Body of pancreas (tissue), 4 donors: Measurements from ENCODE around the gene ARID5A.

Source experiments
- POLR2A ChIP-seq, 3 donors: fragments of 450-650 bp; IDR thresholded peaks; one replicate each; pipeline ENCODE4 v1.6.1; 2016; ENCODE audit warnings: antibody characterized with exemption in 3 of 3, mild to moderate bottlenecking in 2 of 3
- TF ChIP-seq, protein P1 (sequence below), 7 experiments: fragments of 450-650 bp in 4 of 7; fragments of 200-600 bp in 3 of 7; sonication (generic) in 3 of 7; IDR thresholded peaks; one replicate each; pipeline ENCODE4 v1.5.1; 2016 to 2019; ENCODE audit warnings: antibody characterized with exemption in 7 of 7

DNA sequence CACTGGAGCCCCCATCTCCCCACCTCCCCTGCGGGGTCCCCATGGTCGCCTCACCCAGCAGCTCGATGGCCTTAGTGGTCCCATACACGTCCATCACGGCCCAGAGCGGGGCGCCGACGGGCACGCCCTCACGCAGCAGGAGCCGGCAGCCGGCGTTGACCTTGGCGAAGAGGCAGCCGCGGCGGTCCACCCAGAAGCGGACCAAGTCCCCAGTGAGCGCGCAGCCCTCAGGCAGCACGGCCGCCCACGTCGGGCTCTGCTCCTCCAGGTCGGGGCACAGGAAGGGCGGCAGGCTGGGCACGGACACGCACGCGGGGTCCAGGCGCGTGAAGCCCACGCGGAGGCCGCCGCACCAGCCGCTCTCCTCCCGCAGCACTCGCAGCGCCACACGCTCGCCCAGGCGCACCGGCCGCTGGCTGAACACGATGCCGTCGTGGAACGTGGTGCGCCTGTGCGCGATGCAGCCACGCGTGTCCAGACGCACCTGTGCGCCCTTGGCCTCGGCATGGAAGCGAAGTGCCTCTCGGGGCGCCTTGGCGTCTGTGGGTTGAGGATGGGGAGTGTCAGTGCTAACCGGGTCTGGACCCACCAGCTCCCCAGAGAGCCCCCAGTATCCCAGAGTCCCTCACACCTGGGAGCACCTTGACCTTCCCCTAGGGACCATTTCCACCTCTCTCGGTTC lies 36.0 kb upstream of the ARID5A start:
- TF ChIP-seq, protein P1, sequence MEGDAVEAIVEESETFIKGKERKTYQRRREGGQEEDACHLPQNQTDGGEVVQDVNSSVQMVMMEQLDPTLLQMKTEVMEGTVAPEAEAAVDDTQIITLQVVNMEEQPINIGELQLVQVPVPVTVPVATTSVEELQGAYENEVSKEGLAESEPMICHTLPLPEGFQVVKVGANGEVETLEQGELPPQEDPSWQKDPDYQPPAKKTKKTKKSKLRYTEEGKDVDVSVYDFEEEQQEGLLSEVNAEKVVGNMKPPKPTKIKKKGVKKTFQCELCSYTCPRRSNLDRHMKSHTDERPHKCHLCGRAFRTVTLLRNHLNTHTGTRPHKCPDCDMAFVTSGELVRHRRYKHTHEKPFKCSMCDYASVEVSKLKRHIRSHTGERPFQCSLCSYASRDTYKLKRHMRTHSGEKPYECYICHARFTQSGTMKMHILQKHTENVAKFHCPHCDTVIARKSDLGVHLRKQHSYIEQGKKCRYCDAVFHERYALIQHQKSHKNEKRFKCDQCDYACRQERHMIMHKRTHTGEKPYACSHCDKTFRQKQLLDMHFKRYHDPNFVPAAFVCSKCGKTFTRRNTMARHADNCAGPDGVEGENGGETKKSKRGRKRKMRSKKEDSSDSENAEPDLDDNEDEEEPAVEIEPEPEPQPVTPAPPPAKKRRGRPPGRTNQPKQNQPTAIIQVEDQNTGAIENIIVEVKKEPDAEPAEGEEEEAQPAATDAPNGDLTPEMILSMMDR (IDR thresholded peaks at IDR 0.05), result no peak
- no peak for TF ChIP-seq POLR2A (IDR thresholded peaks at IDR 0.05)
